Measurements from ENCODE around the gene ADH5. TPM values are rescaled to one million over a fixed set of nuclear protein-coding genes. Genes with fewer than 3 reads are reported as not detected.
"Not testable (repeated sequence)": the region's sequence is repeated elsewhere in the genome, so short reads cannot be mapped to it uniquely, and the experiment has no call there.

Gene ADH5
- total RNA-seq, 3 donors from 2014 or later: 136 to 283 (median 159) TPM

GRCh38 chr4:99074816-99075215 is 13.8 kb downstream of the ADH5 start:
- DNase-seq (ENCODE audit: low spot score in 2 of 2): no peak
- TF ChIP-seq POLR2A (IDR thresholded peaks at IDR 0.05) (no peak), CTCF (IDR thresholded peaks at IDR 0.05) (no peak), POLR2AphosphoS5 (IDR thresholded peaks at IDR 0.05) (no peak)
- intact Hi-C loops (cut with DNase I; ENCODE audit: low total_unique reads): no loop called here
- Histone ChIP-seq H3K9me3 (no peaks in the 10 kb centered on the region), H3K27me3 (no peaks in the 10 kb centered on the region), H3K4me1 (no peaks in the 10 kb centered on the region), H3K4me3 (no peak overlapping the region), H3K36me3 (no peaks in the 10 kb centered on the region), H3K27ac (no peak overlapping the region)

GRCh38 chr4:99071159-99071558 is 17.4 kb downstream of the ADH5 start:
- DNase-seq (ENCODE audit: low spot score in 2 of 2): no peak
- Histone ChIP-seq H3K27ac (no peak overlapping the region), H3K4me3 (no peak overlapping the region), H3K36me3 (no peaks in the 10 kb centered on the region), H3K9me3 (no peaks in the 10 kb centered on the region), H3K4me1 (no peaks in the 10 kb centered on the region), H3K27me3 (no peaks in the 10 kb centered on the region)
- intact Hi-C loops (cut with DNase I; ENCODE audit: low total_unique reads): no loop called here
- no peak for TF ChIP-seq CTCF (IDR thresholded peaks at IDR 0.05)
- no peak for TF ChIP-seq POLR2AphosphoS5 (IDR thresholded peaks at IDR 0.05)
- TF ChIP-seq POLR2A (IDR thresholded peaks at IDR 0.05): no peak

GRCh38 chr4:99067617-99068016 is 21.0 kb downstream of the ADH5 start:
- TF ChIP-seq CTCF (IDR thresholded peaks at IDR 0.05) (no peak), POLR2AphosphoS5 (IDR thresholded peaks at IDR 0.05) (no peak), POLR2A (IDR thresholded peaks at IDR 0.05) (no peak)
- intact Hi-C loops (cut with DNase I; ENCODE audit: low total_unique reads): loop anchor here (10.0 kb wide), 1 partner anchor 1333 kb away; no protein-coding TSS in a partner anchor
- H3K27me3 ChIP-seq: no peaks in the 10 kb centered on the region
- no peaks in the 10 kb centered on the region for H3K4me1 ChIP-seq
- H3K27ac ChIP-seq: no peak overlapping the region
- H3K9me3 ChIP-seq: no peaks in the 10 kb centered on the region
- DNase-seq (ENCODE audit: low spot score in 2 of 2): no peak
- no peak overlapping the region for H3K4me3 ChIP-seq
- H3K36me3 ChIP-seq: no peaks in the 10 kb centered on the region

- intact Hi-C loops (cut with DNase I; ENCODE audit: low total_unique reads): loop anchor here (10.0 kb wide), 1 partner anchor 1331 kb away; no protein-coding TSS in a partner anchor
- not testable (repeated sequence) for H3K4me3 ChIP-seq; H3K9me3 ChIP-seq; DNase-seq (ENCODE audit: low spot score in 2 of 2); H3K27me3 ChIP-seq; H3K4me1 ChIP-seq; H3K36me3 ChIP-seq; H3K27ac ChIP-seq
Measured at GRCh38 chr4:99065521-99065920, 23.1 kb downstream of the ADH5 start.

GRCh38 chr4:99062120-99062519 is 26.5 kb downstream of the ADH5 start:
- intact Hi-C loops (cut with DNase I; ENCODE audit: low total_unique reads): loop anchor here (5.0 to 10.0 kb wide), 2 partner anchors 65 to 1327 kb away; partner anchors contain the start of gene METAP1
- no peaks in the 10 kb centered on the region for H3K36me3 ChIP-seq
- DNase-seq (ENCODE audit: low spot score in 2 of 2): no peak

More at GRCh38 chr4:99062120-99062519, 26.5 kb downstream of the ADH5 start:
- Histone ChIP-seq H3K4me3 (no peak overlapping the region), H3K27ac (no peak overlapping the region), H3K9me3 (no peaks in the 10 kb centered on the region), H3K27me3 (no peaks in the 10 kb centered on the region), H3K4me1 (no peaks in the 10 kb centered on the region)
- TF ChIP-seq POLR2AphosphoS5 (IDR thresholded peaks at IDR 0.05): no peak
- no peak for TF ChIP-seq POLR2A (IDR thresholded peaks at IDR 0.05)
- TF ChIP-seq CTCF (IDR thresholded peaks at IDR 0.05): no peak
